ENCODE results near the gene TMEM169.

Gene TMEM169

DNA sequence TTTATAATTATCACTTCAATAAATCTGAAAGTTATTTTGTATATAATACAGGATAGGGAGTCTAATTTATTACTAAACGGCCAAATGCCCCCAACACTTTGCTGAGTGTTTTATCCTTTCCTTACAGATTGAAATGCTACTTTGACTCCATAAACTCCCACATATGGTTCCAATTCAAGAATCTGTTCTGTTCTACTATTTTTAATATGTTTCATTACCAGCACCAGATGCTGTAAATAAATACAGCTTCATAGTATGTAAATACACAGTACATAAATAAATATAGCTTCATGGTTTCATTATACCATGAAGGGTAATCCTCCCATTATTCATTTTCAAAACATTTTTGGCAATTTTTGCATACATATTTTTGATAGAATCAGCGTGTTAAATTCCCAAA, 34.3 kb upstream of the TMEM169 start:
- H3K4ac ChIP-seq (ENCODE audit: low read depth, low read length), result no peak overlapping the region
- WGBS (ENCODE audit: extremely low coverage, insufficient coverage, insufficient read length), result no CpG with 5 or more reads among the region's 2 CpGs
- H3K27me3 ChIP-seq (ENCODE audit: insufficient read depth, low read length), result no peaks in the 10 kb centered on the region
- H4K91ac ChIP-seq (ENCODE audit: low read depth, low read length), result no peak overlapping the region
- H4K12ac ChIP-seq (ENCODE audit: low read depth, low read length), result no peak overlapping the region
- H4K8ac ChIP-seq (ENCODE audit: low read depth, low read length), result no peak overlapping the region
- H2BK5ac ChIP-seq (ENCODE audit: low read depth, low read length, poor library complexity), result no peak overlapping the region
- no peak overlapping the region for H3K27ac ChIP-seq (ENCODE audit: low read depth, low read length)
- no peak overlapping the region for H3K4me2 ChIP-seq (ENCODE audit: low read length)
- H3K9me3 ChIP-seq (ENCODE audit: insufficient read depth, low read depth, low read length), result no peaks in the 10 kb centered on the region
- no peak overlapping the region for H3K23ac ChIP-seq (ENCODE audit: low read length)
- no peak for DNase-seq
- no peak overlapping the region for H2AK5ac ChIP-seq (ENCODE audit: low read length)
- no peak overlapping the region for H2AFZ ChIP-seq (ENCODE audit: insufficient read depth, low read length, poor library complexity)
- H3K4me3 ChIP-seq (ENCODE audit: low read depth, low read length), result no peak overlapping the region
- H3K9ac ChIP-seq (ENCODE audit: low read length), result no peak overlapping the region
- H3K36me3 ChIP-seq (ENCODE audit: control insufficient read depth in 1 of 2, insufficient read depth in 2 of 2, low read length in 2 of 2), result peaks cover 0 to 1% of the 10 kb centered on the region in 2 experiments
- no peak overlapping the region for H3K18ac ChIP-seq (ENCODE audit: low read length)
- H3K79me2 ChIP-seq (ENCODE audit: control insufficient read depth, insufficient read depth, low read length, poor library complexity), result no peaks in the 10 kb centered on the region
- H2BK120ac ChIP-seq (ENCODE audit: insufficient read depth, low read length, poor library complexity), result no peak overlapping the region
- no peak overlapping the region for H2BK12ac ChIP-seq (ENCODE audit: low read length)
- H3K14ac ChIP-seq (ENCODE audit: low read length), result no peak overlapping the region
- no peaks in the 10 kb centered on the region for H3K79me1 ChIP-seq (ENCODE audit: low read length)
- no peaks in the 10 kb centered on the region for H3K4me1 ChIP-seq (ENCODE audit: control insufficient read depth in 1 of 2, insufficient read depth in 2 of 2, low read length in 2 of 2)

DNA sequence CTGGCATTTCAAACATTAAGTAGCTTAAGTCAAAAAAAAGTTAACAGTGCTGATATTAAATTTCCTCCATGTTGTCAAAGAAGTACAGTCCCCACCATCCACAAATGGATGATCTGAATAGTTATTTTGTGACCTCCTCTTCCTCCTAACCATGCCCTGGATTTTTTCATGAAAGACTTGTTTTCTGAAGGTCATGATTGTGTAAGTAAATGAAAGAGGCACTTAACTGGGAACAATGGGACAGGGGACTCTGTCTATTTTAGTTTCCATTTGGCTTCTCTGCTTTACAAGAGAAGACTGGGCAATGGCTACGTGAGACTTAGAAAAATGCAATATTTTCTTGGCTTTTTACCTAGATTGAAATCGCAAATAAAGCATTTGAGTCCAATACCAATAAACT, 32.3 kb upstream of the TMEM169 start:
- H3K36me3 ChIP-seq (ENCODE audit: control insufficient read depth in 1 of 2, insufficient read depth in 2 of 2, low read length in 2 of 2), result peaks cover 0 to 1% of the 10 kb centered on the region in 2 experiments

DNA sequence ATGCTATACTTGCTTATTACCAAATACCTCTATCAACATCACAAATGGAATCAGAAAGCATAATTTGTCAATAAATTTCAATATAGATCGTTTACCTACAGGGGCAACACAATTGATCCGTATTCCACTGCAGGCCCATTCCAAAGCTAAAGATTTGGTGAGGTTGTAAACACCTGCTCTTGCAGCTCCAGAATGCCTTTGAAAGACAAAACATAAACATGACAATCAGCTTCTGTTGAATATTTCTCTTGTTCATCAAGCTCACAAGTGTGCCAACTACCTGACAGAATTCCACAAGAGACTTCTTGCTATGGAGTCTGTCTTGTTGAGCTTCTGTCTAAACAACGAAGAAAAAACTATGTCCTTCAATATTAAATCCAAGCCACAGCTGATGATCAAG, 30.4 kb upstream of the TMEM169 start:
- H3K36me3 ChIP-seq (ENCODE audit: control insufficient read depth in 1 of 2, insufficient read depth in 2 of 2, low read length in 2 of 2), result peaks cover 0 to 1% of the 10 kb centered on the region in 2 experiments
- H2AFZ ChIP-seq (ENCODE audit: insufficient read depth, low read length, poor library complexity), result no peak overlapping the region
- no peaks in the 10 kb centered on the region for H3K27me3 ChIP-seq (ENCODE audit: insufficient read depth, low read length)
- H3K4me3 ChIP-seq (ENCODE audit: low read depth, low read length), result no peak overlapping the region
- no peak overlapping the region for H2BK5ac ChIP-seq (ENCODE audit: low read depth, low read length, poor library complexity)
- no peak overlapping the region for H2AK5ac ChIP-seq (ENCODE audit: low read length)
- no peak overlapping the region for H3K27ac ChIP-seq (ENCODE audit: low read depth, low read length)
- no peak overlapping the region for H2BK120ac ChIP-seq (ENCODE audit: insufficient read depth, low read length, poor library complexity)
- no CpG with 5 or more reads among the region's 3 CpGs for WGBS (ENCODE audit: extremely low coverage, insufficient coverage, insufficient read length)
- no peak overlapping the region for H4K8ac ChIP-seq (ENCODE audit: low read depth, low read length)
- no peaks in the 10 kb centered on the region for H3K79me2 ChIP-seq (ENCODE audit: control insufficient read depth, insufficient read depth, low read length, poor library complexity)
- no peak overlapping the region for H4K12ac ChIP-seq (ENCODE audit: low read depth, low read length)
- H4K91ac ChIP-seq (ENCODE audit: low read depth, low read length), result no peak overlapping the region
- no peak overlapping the region for H3K4ac ChIP-seq (ENCODE audit: low read depth, low read length)
- H3K9me3 ChIP-seq (ENCODE audit: insufficient read depth, low read depth, low read length), result no peaks in the 10 kb centered on the region
- H3K9ac ChIP-seq (ENCODE audit: low read length), result no peak overlapping the region
- H3K79me1 ChIP-seq (ENCODE audit: low read length), result no peaks in the 10 kb centered on the region
- no peak overlapping the region for H3K4me2 ChIP-seq (ENCODE audit: low read length)
- H3K4me1 ChIP-seq (ENCODE audit: control insufficient read depth in 1 of 2, insufficient read depth in 2 of 2, low read length in 2 of 2), result no peaks in the 10 kb centered on the region
- no peak for DNase-seq
- no peak overlapping the region for H3K18ac ChIP-seq (ENCODE audit: low read length)
- H2BK12ac ChIP-seq (ENCODE audit: low read length), result no peak overlapping the region
- no peak overlapping the region for H3K14ac ChIP-seq (ENCODE audit: low read length)
- H3K23ac ChIP-seq (ENCODE audit: low read length), result no peak overlapping the region

More for the DNA sequence above, 32.3 kb upstream of the TMEM169 start:
- no peak overlapping the region for H3K23ac ChIP-seq (ENCODE audit: low read length)
- H3K14ac ChIP-seq (ENCODE audit: low read length), result no peak overlapping the region
- no peaks in the 10 kb centered on the region for H3K79me1 ChIP-seq (ENCODE audit: low read length)
- H3K27ac ChIP-seq (ENCODE audit: low read depth, low read length), result no peak overlapping the region
- no peak overlapping the region for H4K12ac ChIP-seq (ENCODE audit: low read depth, low read length)
- no peak overlapping the region for H3K9ac ChIP-seq (ENCODE audit: low read length)
- H3K4me1 ChIP-seq (ENCODE audit: control insufficient read depth in 1 of 2, insufficient read depth in 2 of 2, low read length in 2 of 2), result no peaks in the 10 kb centered on the region
- WGBS (ENCODE audit: extremely low coverage, insufficient coverage, insufficient read length), result no CpG with 5 or more reads among the region's 2 CpGs
- no peak overlapping the region for H2AK5ac ChIP-seq (ENCODE audit: low read length)
- H2BK120ac ChIP-seq (ENCODE audit: insufficient read depth, low read length, poor library complexity), result no peak overlapping the region
- no peak overlapping the region for H2AFZ ChIP-seq (ENCODE audit: insufficient read depth, low read length, poor library complexity)
- no peaks in the 10 kb centered on the region for H3K9me3 ChIP-seq (ENCODE audit: insufficient read depth, low read depth, low read length)
- no peak overlapping the region for H4K8ac ChIP-seq (ENCODE audit: low read depth, low read length)
- H2BK5ac ChIP-seq (ENCODE audit: low read depth, low read length, poor library complexity), result no peak overlapping the region
- no peak overlapping the region for H3K4me2 ChIP-seq (ENCODE audit: low read length)
- H3K79me2 ChIP-seq (ENCODE audit: control insufficient read depth, insufficient read depth, low read length, poor library complexity), result no peaks in the 10 kb centered on the region
- DNase-seq, result no peak
- no peak overlapping the region for H3K4ac ChIP-seq (ENCODE audit: low read depth, low read length)
- H3K18ac ChIP-seq (ENCODE audit: low read length), result no peak overlapping the region
- H4K91ac ChIP-seq (ENCODE audit: low read depth, low read length), result no peak overlapping the region
- no peak overlapping the region for H2BK12ac ChIP-seq (ENCODE audit: low read length)
- H3K27me3 ChIP-seq (ENCODE audit: insufficient read depth, low read length), result no peaks in the 10 kb centered on the region
- no peak overlapping the region for H3K4me3 ChIP-seq (ENCODE audit: low read depth, low read length)

GRCh38 chr2:216052420-216052819, 29.3 kb upstream of the TMEM169 start:
- no CpG with 5 or more reads among the region's 2 CpGs for WGBS (ENCODE audit: extremely low coverage, insufficient coverage, insufficient read length)
- Histone ChIP-seq H3K9ac (ENCODE audit: low read length) (no peak overlapping the region), H3K23ac (ENCODE audit: low read length) (no peak overlapping the region), H2AK5ac (ENCODE audit: low read length) (no peak overlapping the region), H3K27ac (ENCODE audit: low read depth, low read length) (no peak overlapping the region), H2AFZ (ENCODE audit: insufficient read depth, low read length, poor library complexity) (no peak overlapping the region), H4K91ac (ENCODE audit: low read depth, low read length) (no peak overlapping the region), H3K79me1 (ENCODE audit: low read length) (no peaks in the 10 kb centered on the region), H3K4me3 (ENCODE audit: low read depth, low read length) (no peak overlapping the region), H3K4me1 (ENCODE audit: control insufficient read depth in 1 of 2, insufficient read depth in 2 of 2, low read length in 2 of 2) (no peaks in the 10 kb centered on the region), H3K18ac (ENCODE audit: low read length) (no peak overlapping the region), H3K36me3 (ENCODE audit: control insufficient read depth in 1 of 2, insufficient read depth in 2 of 2, low read length in 2 of 2) (peaks cover 0 to 1% of the 10 kb centered on the region in 2 experiments), H3K4me2 (ENCODE audit: low read length) (no peak overlapping the region), H3K9me3 (ENCODE audit: insufficient read depth, low read depth, low read length) (no peaks in the 10 kb centered on the region), H3K27me3 (ENCODE audit: insufficient read depth, low read length) (no peaks in the 10 kb centered on the region), H2BK12ac (ENCODE audit: low read length) (no peak overlapping the region), H3K79me2 (ENCODE audit: control insufficient read depth, insufficient read depth, low read length, poor library complexity) (no peaks in the 10 kb centered on the region), H2BK5ac (ENCODE audit: low read depth, low read length, poor library complexity) (no peak overlapping the region), H4K12ac (ENCODE audit: low read depth, low read length) (no peak overlapping the region), H3K4ac (ENCODE audit: low read depth, low read length) (no peak overlapping the region), H4K8ac (ENCODE audit: low read depth, low read length) (no peak overlapping the region), H2BK120ac (ENCODE audit: insufficient read depth, low read length, poor library complexity) (no peak overlapping the region), H3K14ac (ENCODE audit: low read length) (no peak overlapping the region)
- DNase-seq, result no peak

Data from trophoblast cell (in vitro differentiated cells and primary cell).